Measurements from ENCODE around the gene CDK5RAP2.

CDK5RAP2 gene

GRCh38 chr9:120350596-120350995 lies 229.4 kb downstream of the CDK5RAP2 start:
- Histone ChIP-seq H3K27me3 (ENCODE audit: control insufficient read depth in 3 of 3, insufficient read depth in 3 of 3, low read depth in 1 of 3, low read length in 3 of 3) (peaks cover 0 to 3% (median 0%) of the 10 kb centered on the region in 3 experiments), H2BK15ac (ENCODE audit: low read length) (no peak overlapping the region), H4K91ac (ENCODE audit: low read depth, low read length, poor library complexity) (no peak overlapping the region), H3K23ac (ENCODE audit: low read depth, low read length, poor library complexity) (no peak overlapping the region), H2BK120ac (ENCODE audit: low read depth, low read length) (no peak overlapping the region), H3K4me2 (ENCODE audit: insufficient read depth, low read length, poor library complexity, severe bottlenecking) (no peak overlapping the region), H3K4me1 (ENCODE audit: control insufficient read depth in 2 of 2, insufficient read depth in 1 of 2, low read depth in 1 of 2, low read length in 2 of 2) (peaks cover 0 to 3% of the 10 kb centered on the region in 2 donors), H3K4me3 (ENCODE audit: low read length in 2 of 2) (no peak overlapping the region), H2BK12ac (ENCODE audit: low read length) (no peak overlapping the region), H4K8ac (ENCODE audit: low read depth, low read length) (no peak overlapping the region), H3K27ac (replicated peaks; ENCODE audit: low read length) (no peak overlapping the region), H3K36me3 (replicated peaks in 1 of 2; ENCODE audit: control insufficient read depth in 2 of 2, insufficient read depth in 2 of 2, low read length in 2 of 2) (no peaks in the 10 kb centered on the region), H3K79me1 (ENCODE audit: low read depth, low read length) (no peaks in the 10 kb centered on the region), H2AFZ (ENCODE audit: low read length) (no peak overlapping the region), H3K9ac (ENCODE audit: low read depth, low read length, poor library complexity) (no peak overlapping the region), H3K4ac (ENCODE audit: low read length) (no peak overlapping the region), H3K14ac (ENCODE audit: low read length) (no peak overlapping the region), H2AK5ac (ENCODE audit: low read depth, low read length) (no peak overlapping the region), H2BK5ac (ENCODE audit: low read length) (no peak overlapping the region), H3K18ac (ENCODE audit: low read length) (peak overlapping the region; percentile 15), H3K9me3 (replicated peaks in 1 of 2; ENCODE audit: control insufficient read depth in 2 of 2, insufficient read depth in 1 of 2, low read depth in 1 of 2, low read length in 2 of 2) (no peaks in the 10 kb centered on the region)
- DNase-seq (ENCODE audit: low spot score), result no peak
- WGBS, 2 donors (ENCODE audit: extremely low coverage in 2 of 2, insufficient read length in 2 of 2, insufficient replicate concordance in 1 of 2), result no CpG with 5 or more reads among the region's 4 CpGs

- H3K18ac ChIP-seq (ENCODE audit: low read length), result peak overlapping the region; percentile 90
- no peak overlapping the region for H3K23ac ChIP-seq (ENCODE audit: low read depth, low read length, poor library complexity)
- no CpG with 5 or more reads among the region's 16 CpGs for WGBS, 2 donors (ENCODE audit: extremely low coverage in 2 of 2, insufficient read length in 2 of 2, insufficient replicate concordance in 1 of 2)
- no peaks in the 10 kb centered on the region for H3K79me1 ChIP-seq (ENCODE audit: low read depth, low read length)
- H4K91ac ChIP-seq (ENCODE audit: low read depth, low read length, poor library complexity), result peak overlapping the region; percentile 38
- no peak overlapping the region for H3K27ac ChIP-seq (replicated peaks; ENCODE audit: low read length)
- H2BK5ac ChIP-seq (ENCODE audit: low read length), result no peak overlapping the region
- no peak overlapping the region for H3K14ac ChIP-seq (ENCODE audit: low read length)
- no peak overlapping the region for H2BK120ac ChIP-seq (ENCODE audit: low read depth, low read length)
- peak overlapping the region; percentile 52 for H4K8ac ChIP-seq (ENCODE audit: low read depth, low read length)
- no peak overlapping the region for H3K4ac ChIP-seq (ENCODE audit: low read length)
- H2BK12ac ChIP-seq (ENCODE audit: low read length), result peak overlapping the region; percentile 43
- H3K4me2 ChIP-seq (ENCODE audit: insufficient read depth, low read length, poor library complexity, severe bottlenecking), result peak overlapping the region; percentile 35
- H2AK5ac ChIP-seq (ENCODE audit: low read depth, low read length), result peak overlapping the region; percentile 41
- H3K27me3 ChIP-seq (ENCODE audit: control insufficient read depth in 3 of 3, insufficient read depth in 3 of 3, low read depth in 1 of 3, low read length in 3 of 3), result peaks cover 0 to 3% (median 0%) of the 10 kb centered on the region in 3 experiments
- DNase-seq (ENCODE audit: low spot score), result peak; percentile 57
- peaks cover 0 to 6% of the 10 kb centered on the region in 2 donors for H3K4me1 ChIP-seq (ENCODE audit: control insufficient read depth in 2 of 2, insufficient read depth in 1 of 2, low read depth in 1 of 2, low read length in 2 of 2)
- no peaks in the 10 kb centered on the region for H3K36me3 ChIP-seq (replicated peaks in 1 of 2; ENCODE audit: control insufficient read depth in 2 of 2, insufficient read depth in 2 of 2, low read length in 2 of 2)
- H2BK15ac ChIP-seq (ENCODE audit: low read length), result peak overlapping the region; percentile 79
- H3K9me3 ChIP-seq (replicated peaks in 1 of 2; ENCODE audit: control insufficient read depth in 2 of 2, insufficient read depth in 1 of 2, low read depth in 1 of 2, low read length in 2 of 2), result no peaks in the 10 kb centered on the region
- no peak overlapping the region for H3K9ac ChIP-seq (ENCODE audit: low read depth, low read length, poor library complexity)
- no peak overlapping the region for H3K4me3 ChIP-seq (ENCODE audit: low read length in 2 of 2)
- H2AFZ ChIP-seq (ENCODE audit: low read length), result peak overlapping the region; percentile 47
Measured at GRCh38 chr9:120348951-120349429, 231.0 kb downstream of the CDK5RAP2 start.

- Histone ChIP-seq H2BK5ac (ENCODE audit: low read length) (no peak overlapping the region), H3K18ac (ENCODE audit: low read length) (no peak overlapping the region), H3K4ac (ENCODE audit: low read length) (no peak overlapping the region), H2BK15ac (ENCODE audit: low read length) (no peak overlapping the region), H3K23ac (ENCODE audit: low read depth, low read length, poor library complexity) (no peak overlapping the region), H3K14ac (ENCODE audit: low read length) (no peak overlapping the region), H3K4me2 (ENCODE audit: insufficient read depth, low read length, poor library complexity, severe bottlenecking) (no peak overlapping the region), H2AK5ac (ENCODE audit: low read depth, low read length) (no peak overlapping the region), H3K9ac (ENCODE audit: low read depth, low read length, poor library complexity) (no peak overlapping the region), H4K91ac (ENCODE audit: low read depth, low read length, poor library complexity) (no peak overlapping the region), H3K36me3 (replicated peaks in 1 of 2; ENCODE audit: control insufficient read depth in 2 of 2, insufficient read depth in 2 of 2, low read length in 2 of 2) (no peaks in the 10 kb centered on the region), H3K4me3 (ENCODE audit: low read length in 2 of 2) (no peak overlapping the region), H3K27me3 (ENCODE audit: control insufficient read depth in 3 of 3, insufficient read depth in 3 of 3, low read depth in 1 of 3, low read length in 3 of 3) (peaks cover 0 to 3% (median 0%) of the 10 kb centered on the region in 3 experiments), H2BK120ac (ENCODE audit: low read depth, low read length) (no peak overlapping the region), H3K27ac (replicated peaks; ENCODE audit: low read length) (no peak overlapping the region), H4K8ac (ENCODE audit: low read depth, low read length) (no peak overlapping the region), H3K4me1 (ENCODE audit: control insufficient read depth in 2 of 2, insufficient read depth in 1 of 2, low read depth in 1 of 2, low read length in 2 of 2) (peaks cover 0 to 6% of the 10 kb centered on the region in 2 donors), H2AFZ (ENCODE audit: low read length) (peak overlapping the region; percentile 32), H2BK12ac (ENCODE audit: low read length) (no peak overlapping the region), H3K79me1 (ENCODE audit: low read depth, low read length) (no peaks in the 10 kb centered on the region), H3K9me3 (replicated peaks in 1 of 2; ENCODE audit: control insufficient read depth in 2 of 2, insufficient read depth in 1 of 2, low read depth in 1 of 2, low read length in 2 of 2) (no peaks in the 10 kb centered on the region)
- WGBS, 2 donors (ENCODE audit: extremely low coverage in 2 of 2, insufficient read length in 2 of 2, insufficient replicate concordance in 1 of 2), result no CpG with 5 or more reads among the region's 2 CpGs
- no peak for DNase-seq (ENCODE audit: low spot score)
Measured at GRCh38 chr9:120345379-120345778, 234.6 kb downstream of the CDK5RAP2 start.

GRCh38 chr9:120344230-120344629 lies 235.7 kb downstream of the CDK5RAP2 start:
- Histone ChIP-seq H3K4ac (ENCODE audit: low read length) (no peak overlapping the region), H3K79me1 (ENCODE audit: low read depth, low read length) (no peaks in the 10 kb centered on the region), H3K9ac (ENCODE audit: low read depth, low read length, poor library complexity) (no peak overlapping the region), H3K23ac (ENCODE audit: low read depth, low read length, poor library complexity) (no peak overlapping the region), H2BK5ac (ENCODE audit: low read length) (no peak overlapping the region), H2AK5ac (ENCODE audit: low read depth, low read length) (no peak overlapping the region), H2BK12ac (ENCODE audit: low read length) (no peak overlapping the region), H2AFZ (ENCODE audit: low read length) (no peak overlapping the region), H3K27ac (replicated peaks; ENCODE audit: low read length) (no peak overlapping the region), H3K4me1 (ENCODE audit: control insufficient read depth in 2 of 2, insufficient read depth in 1 of 2, low read depth in 1 of 2, low read length in 2 of 2) (peaks cover 0 to 6% of the 10 kb centered on the region in 2 donors), H2BK15ac (ENCODE audit: low read length) (no peak overlapping the region), H3K9me3 (replicated peaks in 1 of 2; ENCODE audit: control insufficient read depth in 2 of 2, insufficient read depth in 1 of 2, low read depth in 1 of 2, low read length in 2 of 2) (no peaks in the 10 kb centered on the region), H3K4me3 (ENCODE audit: low read length in 2 of 2) (no peak overlapping the region), H3K36me3 (replicated peaks in 1 of 2; ENCODE audit: control insufficient read depth in 2 of 2, insufficient read depth in 2 of 2, low read length in 2 of 2) (no peaks in the 10 kb centered on the region), H3K4me2 (ENCODE audit: insufficient read depth, low read length, poor library complexity, severe bottlenecking) (no peak overlapping the region), H4K91ac (ENCODE audit: low read depth, low read length, poor library complexity) (no peak overlapping the region), H2BK120ac (ENCODE audit: low read depth, low read length) (no peak overlapping the region), H3K18ac (ENCODE audit: low read length) (no peak overlapping the region), H4K8ac (ENCODE audit: low read depth, low read length) (no peak overlapping the region), H3K27me3 (ENCODE audit: control insufficient read depth in 3 of 3, insufficient read depth in 3 of 3, low read depth in 1 of 3, low read length in 3 of 3) (peaks cover 0 to 3% (median 0%) of the 10 kb centered on the region in 3 experiments), H3K14ac (ENCODE audit: low read length) (no peak overlapping the region)
- DNase-seq (ENCODE audit: low spot score), result no peak
- WGBS, 2 donors (ENCODE audit: extremely low coverage in 2 of 2, insufficient read length in 2 of 2, insufficient replicate concordance in 1 of 2), result no CpG with 5 or more reads among the region's 2 CpGs
